ENCODE results near the gene MAPRE2.
"Not testable (repeated sequence)": the region's sequence is repeated elsewhere in the genome, so short reads cannot be mapped to it uniquely, and the experiment has no call there.

MAPRE2 gene

DNA sequence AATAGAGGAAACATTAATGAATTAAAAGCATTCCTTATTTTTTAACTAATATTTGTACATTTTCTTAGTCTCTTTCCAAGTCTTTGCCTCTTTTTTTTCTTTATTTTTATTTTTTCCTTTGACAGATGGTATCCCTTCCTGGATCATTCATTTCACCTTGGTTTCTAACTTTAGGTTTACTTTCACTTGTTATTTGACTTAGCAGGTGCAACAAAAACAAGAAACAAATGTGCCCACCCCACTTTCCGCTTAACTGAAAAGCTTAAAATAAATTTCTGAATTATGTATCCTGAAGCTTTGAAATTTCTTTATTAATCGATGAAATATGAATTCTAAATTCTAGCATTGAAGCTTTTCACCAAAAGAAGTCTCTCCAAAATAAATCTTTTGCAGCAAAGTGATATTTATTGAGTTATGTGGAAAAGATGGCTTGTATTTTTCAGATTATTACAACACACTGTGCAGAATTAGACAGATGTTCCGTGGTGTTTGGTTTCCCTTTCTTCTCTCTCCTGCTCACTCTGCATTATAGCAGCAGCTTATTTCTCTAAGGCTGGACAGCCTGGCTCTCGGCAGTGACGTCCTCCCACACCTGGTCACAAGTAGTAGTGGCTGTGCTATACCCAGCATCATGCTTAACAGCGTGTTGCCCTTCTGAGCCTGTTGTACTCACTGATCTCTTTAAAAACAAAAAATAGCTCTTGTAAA lies 100.5 kb downstream of the MAPRE2 start:
- no peak for DNase-seq (ENCODE audit: insufficient read length, low spot score)
- FAIRE-seq: no peak

GRCh38 chr18:35142275-35142615 lies 101.0 kb downstream of the MAPRE2 start:
- DNase-seq (ENCODE audit: insufficient read length, low spot score) (no peak), FAIRE-seq (no peak)

DNA sequence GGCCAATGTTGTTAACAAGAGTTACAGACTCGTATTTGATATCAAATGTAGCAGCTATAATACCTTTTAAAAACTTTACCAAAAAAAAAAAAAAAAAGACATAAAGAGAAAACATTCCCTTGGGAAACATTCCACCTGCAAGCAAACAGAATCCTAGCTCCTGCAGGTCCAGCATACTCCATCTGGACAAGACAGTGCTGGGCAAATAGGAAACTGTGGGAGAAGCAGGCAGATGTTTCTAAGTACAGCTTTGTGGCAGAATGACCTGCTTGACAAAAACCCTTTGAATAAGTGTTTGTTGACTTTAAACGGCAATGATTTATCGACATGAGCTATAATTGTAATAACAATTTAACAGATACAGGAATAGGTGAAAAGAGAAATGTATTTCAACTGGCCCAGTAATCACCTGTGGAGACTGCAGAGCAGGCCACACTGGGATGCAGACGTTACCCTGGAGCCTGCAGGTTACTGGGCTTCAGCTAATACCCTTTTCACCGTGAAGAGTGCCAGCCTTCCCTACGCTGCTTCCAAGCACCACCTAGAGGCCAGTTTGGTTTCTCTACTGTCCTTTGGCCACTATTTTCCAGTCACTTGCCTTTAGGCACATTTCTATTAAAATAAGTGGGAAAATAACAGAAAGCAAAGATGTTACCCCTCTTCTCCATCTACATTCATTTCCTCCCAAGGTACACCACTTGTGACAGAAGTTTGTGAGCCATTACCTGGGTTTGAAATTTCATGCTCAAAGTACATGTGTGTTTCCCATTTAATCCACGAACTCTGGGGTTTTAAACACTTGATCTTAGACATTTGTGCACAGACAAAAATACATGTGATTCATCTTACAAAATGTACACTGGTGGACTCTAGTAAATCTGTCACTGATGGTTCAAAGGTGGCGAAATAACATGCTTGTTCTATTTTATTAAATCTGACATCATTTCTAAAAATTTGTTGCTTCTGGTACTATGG lies 102.7 kb downstream of the MAPRE2 start:
- no peak for FAIRE-seq
- DNase-seq (ENCODE audit: insufficient read length, low spot score): peak; percentile 10

GRCh38 chr18:35144698-35145097 lies 103.5 kb downstream of the MAPRE2 start:
- FAIRE-seq: no peak
- no peak for DNase-seq (ENCODE audit: insufficient read length, low spot score)

- not testable (repeated sequence) for DNase-seq (ENCODE audit: insufficient read length, low spot score); FAIRE-seq
These were observed 109.0 kb downstream of the MAPRE2 start for GRCh38 chr18:35150195-35150594.

- no peak for DNase-seq (ENCODE audit: insufficient read length, low spot score)
These were observed 112.5 kb downstream of the MAPRE2 start for GRCh38 chr18:35153609-35154272.

DNA sequence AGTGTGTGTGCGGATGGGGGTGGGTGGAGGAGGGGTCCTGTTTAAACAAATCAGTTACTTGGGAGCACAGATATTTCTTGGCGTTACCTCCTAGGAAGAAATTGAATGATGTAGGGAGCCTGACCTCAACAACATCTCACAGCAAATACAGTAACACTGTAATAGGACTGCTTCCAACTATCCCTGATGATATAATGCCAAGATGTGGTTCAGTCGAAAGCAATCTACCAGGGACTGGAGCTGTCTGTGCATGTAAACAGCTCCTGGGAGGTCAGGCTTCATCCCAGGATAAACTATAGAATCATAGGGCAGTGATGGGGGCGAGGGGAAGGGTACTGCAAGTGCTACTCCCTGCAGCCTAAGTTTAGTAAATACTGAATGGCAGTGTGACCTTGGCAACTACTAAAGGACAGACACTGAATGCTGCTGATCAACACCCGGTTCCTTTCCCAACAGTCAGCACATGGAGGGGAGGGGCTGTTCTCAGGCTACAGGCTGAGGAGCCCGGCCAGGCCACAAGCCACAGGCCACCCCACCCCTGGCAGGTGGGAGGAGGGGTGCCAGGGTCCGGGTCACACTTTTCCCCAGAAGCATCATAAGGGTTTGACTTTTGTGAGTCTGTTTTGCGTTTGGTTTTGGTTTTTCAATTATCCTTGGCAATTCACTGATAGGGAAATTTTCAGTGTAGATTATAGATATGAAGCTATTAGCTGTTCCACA lies 114.3 kb downstream of the MAPRE2 start:
- FAIRE-seq (no peak), DNase-seq (ENCODE audit: insufficient read length, low spot score) (no peak)

More at GRCh38 chr18:35153609-35154272, 112.5 kb downstream of the MAPRE2 start:
- no peak for FAIRE-seq

DNA sequence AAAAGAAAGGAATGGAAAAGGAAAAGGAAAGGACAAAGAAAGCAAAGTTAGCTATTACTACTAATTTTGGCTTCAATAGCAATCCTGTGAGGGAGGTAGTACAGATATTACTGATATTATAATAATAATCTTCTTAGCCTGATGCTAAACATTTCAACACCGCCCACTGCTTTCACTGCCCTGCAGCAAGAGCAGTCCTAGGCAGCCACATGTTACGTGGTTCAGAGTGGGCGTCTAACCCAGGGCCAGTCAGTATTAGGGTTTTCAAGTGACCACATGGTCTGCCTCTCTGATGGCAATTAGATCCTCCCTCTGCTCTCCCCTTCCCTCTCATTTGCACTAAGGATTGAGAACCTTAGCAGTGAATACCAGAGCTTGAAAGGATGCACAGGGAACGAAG lies 116.0 kb downstream of the MAPRE2 start:
- FAIRE-seq (no peak), DNase-seq (ENCODE audit: insufficient read length, low spot score) (no peak)

GRCh38 chr18:35158728-35159450 lies 117.7 kb downstream of the MAPRE2 start:
- no peak for DNase-seq (ENCODE audit: insufficient read length, low spot score)
- FAIRE-seq: no peak

- FAIRE-seq (no peak), DNase-seq (ENCODE audit: insufficient read length, low spot score) (no peak)
These were observed 118.6 kb downstream of the MAPRE2 start for GRCh38 chr18:35159782-35160181.

- no peak for DNase-seq (ENCODE audit: insufficient read length, low spot score)
- no peak for FAIRE-seq
These were observed 120.3 kb downstream of the MAPRE2 start for GRCh38 chr18:35161485-35161884.

DNA sequence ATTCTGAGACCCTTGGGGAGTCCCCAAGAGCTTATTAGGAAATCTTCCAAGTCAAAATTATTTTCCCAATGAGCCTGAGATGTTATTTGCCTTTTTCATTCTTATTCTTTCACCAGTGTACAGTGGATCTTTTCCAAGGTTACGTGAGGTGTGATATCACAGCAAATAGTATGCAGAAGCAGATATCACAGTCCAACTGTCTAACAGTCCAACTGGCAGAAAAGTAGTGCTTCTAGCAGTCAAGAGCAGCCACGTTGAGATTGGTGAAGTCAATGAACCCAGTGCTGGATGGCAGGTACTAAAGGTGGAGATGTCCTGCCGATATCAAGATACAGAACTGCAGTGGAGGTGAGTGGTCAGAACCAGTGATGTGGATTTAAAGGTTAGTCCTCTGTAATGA lies 120.7 kb downstream of the MAPRE2 start:
- DNase-seq (ENCODE audit: insufficient read length, low spot score): no peak
- no peak for FAIRE-seq

- FAIRE-seq (no peak), DNase-seq (ENCODE audit: insufficient read length, low spot score) (no peak)
These were observed 121.9 kb downstream of the MAPRE2 start for GRCh38 chr18:35163014-35163539.

DNA sequence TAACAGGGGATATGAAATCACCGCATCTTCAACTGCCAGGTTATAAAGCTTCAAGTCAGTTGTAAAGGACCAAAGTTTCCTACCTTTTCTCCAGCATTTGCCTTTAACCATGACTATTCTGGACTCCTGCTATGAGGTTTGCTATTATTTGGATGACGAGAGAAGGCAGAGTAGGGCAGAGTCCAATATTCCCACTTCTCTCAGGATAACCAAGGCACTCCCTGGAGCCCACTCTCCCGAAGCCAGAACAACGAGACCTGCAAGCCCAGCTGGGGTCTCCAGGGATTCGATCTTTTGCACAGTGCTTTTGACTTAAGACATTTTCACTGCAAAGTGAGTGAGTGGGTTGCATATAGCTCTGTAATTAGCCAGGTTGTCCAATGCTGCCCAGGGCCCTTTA lies 122.5 kb downstream of the MAPRE2 start:
- DNase-seq (ENCODE audit: insufficient read length, low spot score) (no peak), FAIRE-seq (no peak)

DNA sequence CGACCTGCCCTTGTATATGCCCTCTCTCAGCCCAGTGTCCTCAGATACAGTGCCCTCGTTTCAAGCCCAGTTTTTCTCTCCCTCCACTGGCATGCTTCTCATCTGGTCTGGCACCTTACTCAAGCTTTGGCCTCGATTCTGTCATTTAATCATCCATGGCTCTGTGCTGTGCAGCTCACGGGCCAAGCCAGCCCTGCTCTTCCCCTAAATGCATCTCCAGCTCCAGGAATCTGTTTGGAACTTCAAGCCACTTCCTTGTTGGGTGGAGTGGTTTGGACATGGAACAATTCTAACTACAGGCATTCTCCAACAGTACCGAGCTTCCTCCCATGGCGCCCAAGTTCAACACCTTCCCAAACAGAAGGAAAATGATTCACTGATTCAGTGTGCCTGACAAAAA lies 122.9 kb downstream of the MAPRE2 start:
- FAIRE-seq (no peak), DNase-seq (ENCODE audit: insufficient read length, low spot score) (no peak)

GRCh38 chr18:35167332-35167731 lies 126.1 kb downstream of the MAPRE2 start:
- DNase-seq (ENCODE audit: insufficient read length, low spot score) (no peak), FAIRE-seq (no peak)

DNA sequence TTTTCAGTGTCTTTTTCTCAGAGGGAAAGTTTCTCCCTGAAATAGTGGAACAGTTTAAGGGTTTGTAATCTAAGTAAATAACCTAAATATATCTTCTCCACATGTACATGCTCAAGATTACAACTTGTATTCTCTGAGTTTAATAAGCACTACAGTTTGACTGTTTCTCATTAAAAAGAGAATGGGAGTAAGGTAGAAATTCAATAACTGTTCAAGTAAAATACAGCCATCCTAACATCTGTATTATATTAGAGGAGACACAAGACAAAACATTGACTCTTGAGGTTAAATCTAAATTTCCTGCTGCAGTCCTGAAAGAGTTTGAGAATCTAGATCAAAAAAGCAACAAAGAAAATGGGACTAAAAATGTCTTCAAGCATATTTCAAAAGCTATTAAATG lies 126.6 kb downstream of the MAPRE2 start:
- no peak for DNase-seq (ENCODE audit: insufficient read length, low spot score)
- no peak for FAIRE-seq

- not testable (repeated sequence) for FAIRE-seq; DNase-seq (ENCODE audit: insufficient read length, low spot score)
These were observed 129.1 kb downstream of the MAPRE2 start for GRCh38 chr18:35170323-35170722.

DNA sequence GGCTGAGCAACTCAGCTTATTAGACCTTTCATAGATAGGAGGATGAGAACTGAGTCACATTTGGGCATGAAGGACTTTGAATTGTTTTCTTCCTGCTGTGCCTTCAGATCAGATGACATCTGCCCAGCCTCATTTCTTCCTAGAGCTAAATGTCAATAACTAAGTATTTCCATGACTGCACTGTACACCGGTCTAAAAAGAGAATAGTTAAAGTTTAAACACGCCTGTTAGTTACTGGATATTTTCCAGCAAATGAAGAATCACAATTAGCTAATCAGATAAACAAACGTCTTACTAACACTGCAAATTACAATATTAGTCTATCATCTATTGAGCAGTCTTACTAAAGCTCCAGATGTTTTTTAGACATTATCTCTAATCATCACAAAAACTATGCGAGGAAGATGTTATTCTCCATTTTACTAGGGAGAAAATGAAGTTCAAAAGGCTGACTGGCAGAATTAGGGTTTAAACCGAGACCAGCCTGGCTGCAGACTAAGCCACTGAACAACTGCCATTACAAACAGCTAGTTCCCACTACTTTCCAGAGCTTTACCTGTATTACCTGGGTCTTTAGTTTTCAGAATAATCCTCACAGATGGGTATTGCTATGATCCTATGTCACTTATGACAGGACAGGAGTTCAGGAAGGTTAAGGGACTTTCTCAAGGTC lies 130.2 kb downstream of the MAPRE2 start:
- DNase-seq (ENCODE audit: insufficient read length, low spot score) (no peak), FAIRE-seq (no peak)

All from HTR-8/SVneo (cell line).